Parathyroid adenoma (tissue), 2 donors: ENCODE data around the gene CYGB.

ENCODE experiments used
- H2AFZ ChIP-seq: fragments of 300-600 bp; sonication (generic); one replicate; pipeline ENCODE4 v1.7.0; 2017; ENCODE audit warnings: antibody characterized with exemption, mild to moderate bottlenecking
- H3K27ac ChIP-seq: fragments of 300-600 bp; sonication (generic); one replicate; pipeline ENCODE4 v1.7.0; 2017
- H3K27me3 ChIP-seq: fragments of 300-600 bp; sonication (generic); one replicate; pipeline ENCODE4 v1.7.0; 2017; ENCODE audit warnings: low read length; ENCODE audit not compliant: control insufficient read depth, insufficient read depth
- H3K36me3 ChIP-seq: fragments of 300-600 bp; sonication (generic); one replicate; pipeline ENCODE4 v1.7.0; 2017; ENCODE audit warnings: low read length; ENCODE audit not compliant: control insufficient read depth, insufficient read depth
- H3K4me1 ChIP-seq: fragments of 300-600 bp; sonication (generic); one replicate; pipeline ENCODE4 v1.7.0; 2017; ENCODE audit warnings: control low read depth
- H3K4me2 ChIP-seq: fragments of 300-600 bp; sonication (generic); one replicate; pipeline ENCODE4 v1.7.0; 2017; ENCODE audit warnings: low read length
- H3K4me3 ChIP-seq: fragments of 300-600 bp; sonication (generic); one replicate; pipeline ENCODE4 v1.7.0; 2017; ENCODE audit warnings: low read depth, low read length
- H3K79me2 ChIP-seq: fragments of 300-600 bp; sonication (generic); one replicate; pipeline ENCODE4 v1.7.0; 2017; ENCODE audit warnings: control low read depth
- H3K9ac ChIP-seq: fragments of 300-600 bp; sonication (generic); one replicate; pipeline ENCODE4 v1.7.0; 2017; ENCODE audit warnings: mild to moderate bottlenecking
- H3K9me3 ChIP-seq: fragments of 300-600 bp; sonication (generic); one replicate; pipeline ENCODE4 v1.7.0; 2017; ENCODE audit warnings: low read length; ENCODE audit not compliant: control insufficient read depth
- TF ChIP-seq, protein P1 (sequence below): fragments of 300-600 bp; sonication (generic); IDR thresholded peaks from one replicate; pipeline ENCODE4 v1.7.0; 2017; ENCODE audit warnings: antibody characterized with exemption, mild to moderate bottlenecking
- donor health status: primary hyperparathyroidism.

Gene CYGB

DNA sequence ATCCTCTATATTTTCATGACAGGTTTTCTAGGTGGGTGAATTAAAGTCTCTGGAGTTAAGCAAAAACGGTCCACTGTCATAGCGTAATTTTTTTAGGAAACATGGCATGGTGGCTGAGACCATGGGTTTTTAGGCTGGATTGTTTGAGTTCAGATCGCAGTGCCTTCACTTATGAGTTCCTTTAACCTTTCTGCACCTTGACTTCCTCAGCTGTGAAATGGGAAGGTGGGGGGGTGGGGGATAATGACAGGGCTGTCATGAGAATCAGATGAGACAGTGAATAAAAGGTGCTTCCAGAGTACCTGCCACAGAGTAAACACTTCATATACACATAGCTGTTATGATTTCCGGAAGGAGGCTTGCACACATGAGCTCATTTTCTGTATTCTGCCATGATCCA is 14.2 kb upstream of the CYGB start:
- Histone ChIP-seq H3K4me1 (peaks cover 12% of the 10 kb centered on the region), H3K27ac (no peak overlapping the region), H3K36me3 (no peaks in the 10 kb centered on the region), H3K4me2 (no peak overlapping the region), H3K9ac (no peak overlapping the region), H3K4me3 (no peak overlapping the region), H2AFZ (no peak overlapping the region), H3K79me2 (no peaks in the 10 kb centered on the region), H3K27me3 (no peaks in the 10 kb centered on the region), H3K9me3 (no peaks in the 10 kb centered on the region)
- TF ChIP-seq, protein P1, sequence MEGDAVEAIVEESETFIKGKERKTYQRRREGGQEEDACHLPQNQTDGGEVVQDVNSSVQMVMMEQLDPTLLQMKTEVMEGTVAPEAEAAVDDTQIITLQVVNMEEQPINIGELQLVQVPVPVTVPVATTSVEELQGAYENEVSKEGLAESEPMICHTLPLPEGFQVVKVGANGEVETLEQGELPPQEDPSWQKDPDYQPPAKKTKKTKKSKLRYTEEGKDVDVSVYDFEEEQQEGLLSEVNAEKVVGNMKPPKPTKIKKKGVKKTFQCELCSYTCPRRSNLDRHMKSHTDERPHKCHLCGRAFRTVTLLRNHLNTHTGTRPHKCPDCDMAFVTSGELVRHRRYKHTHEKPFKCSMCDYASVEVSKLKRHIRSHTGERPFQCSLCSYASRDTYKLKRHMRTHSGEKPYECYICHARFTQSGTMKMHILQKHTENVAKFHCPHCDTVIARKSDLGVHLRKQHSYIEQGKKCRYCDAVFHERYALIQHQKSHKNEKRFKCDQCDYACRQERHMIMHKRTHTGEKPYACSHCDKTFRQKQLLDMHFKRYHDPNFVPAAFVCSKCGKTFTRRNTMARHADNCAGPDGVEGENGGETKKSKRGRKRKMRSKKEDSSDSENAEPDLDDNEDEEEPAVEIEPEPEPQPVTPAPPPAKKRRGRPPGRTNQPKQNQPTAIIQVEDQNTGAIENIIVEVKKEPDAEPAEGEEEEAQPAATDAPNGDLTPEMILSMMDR = no peak

DNA sequence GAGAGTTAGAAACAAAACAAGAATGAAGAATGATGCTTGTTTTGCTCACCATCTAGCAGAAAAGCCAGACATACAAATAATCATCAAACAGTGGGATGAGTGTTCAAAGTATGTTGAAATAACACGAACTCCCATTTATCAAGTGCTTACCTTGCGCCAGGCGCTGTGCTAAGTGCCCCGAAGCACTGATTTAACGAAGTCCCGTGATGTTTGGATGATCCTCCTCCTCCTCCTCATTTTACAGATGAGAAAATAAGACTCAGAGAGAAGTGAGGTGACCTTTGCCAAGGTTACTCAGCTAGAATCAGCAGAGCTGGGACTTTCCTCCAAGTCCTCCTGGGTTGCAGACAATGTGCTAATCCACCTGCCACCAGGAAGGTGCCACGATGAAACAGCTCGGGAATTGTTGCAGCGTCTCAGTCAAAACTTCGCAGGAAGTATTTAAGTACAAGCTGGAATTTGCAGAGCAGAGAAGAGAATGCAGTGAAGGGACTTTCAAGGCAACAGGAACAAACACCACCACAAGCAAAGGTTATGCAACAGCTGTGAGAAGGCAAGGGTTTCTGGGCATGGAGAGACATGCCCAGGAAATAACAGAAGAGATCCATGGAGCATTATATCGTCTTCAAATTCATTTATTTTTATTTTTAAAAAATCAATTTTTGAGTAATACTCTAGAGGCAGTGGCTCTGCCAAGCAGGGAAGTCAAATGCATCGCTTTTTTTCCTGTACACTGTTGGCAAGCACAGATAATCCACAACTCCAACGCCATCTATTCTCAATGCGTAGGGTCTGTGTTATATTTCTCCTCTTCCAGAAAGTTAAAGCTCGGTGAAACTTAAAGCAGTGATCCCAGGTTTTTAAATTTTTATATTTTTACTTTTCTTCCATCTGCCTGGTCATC is 13.5 kb upstream of the CYGB start:
- Histone ChIP-seq H3K4me1 (peaks cover 19% of the 10 kb centered on the region), H3K79me2 (no peaks in the 10 kb centered on the region), H3K36me3 (no peaks in the 10 kb centered on the region), H3K4me2 (peak overlapping the region; percentile 20), H3K9me3 (no peaks in the 10 kb centered on the region), H3K4me3 (no peak overlapping the region), H2AFZ (no peak overlapping the region), H3K27ac (no peak overlapping the region), H3K27me3 (no peaks in the 10 kb centered on the region), H3K9ac (no peak overlapping the region)
- TF ChIP-seq, protein P1 = no peak

DNA sequence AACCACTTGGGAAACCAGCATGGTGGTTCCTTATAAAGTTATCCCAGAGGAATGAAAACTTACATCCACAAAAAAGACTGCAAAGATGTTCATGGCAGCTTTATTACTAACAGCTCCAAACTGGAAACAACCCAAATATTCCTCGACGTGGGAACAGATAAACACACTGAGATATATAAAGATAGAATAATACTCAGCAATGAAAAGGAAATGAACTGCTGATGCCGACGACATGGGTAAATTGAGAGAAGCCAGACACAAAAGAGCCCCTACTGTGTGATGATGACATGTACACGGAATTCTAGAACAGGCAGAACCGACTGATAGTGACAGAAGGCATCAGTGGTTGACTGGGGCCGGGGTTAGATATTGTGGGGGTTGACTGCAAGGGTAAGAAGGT is 12.0 kb upstream of the CYGB start:
- Histone ChIP-seq H3K4me3 (no peak overlapping the region), H3K4me2 (no peak overlapping the region), H3K9ac (no peak overlapping the region), H3K36me3 (no peaks in the 10 kb centered on the region), H3K27ac (no peak overlapping the region), H2AFZ (no peak overlapping the region), H3K27me3 (no peaks in the 10 kb centered on the region), H3K4me1 (peaks cover 30% of the 10 kb centered on the region), H3K79me2 (no peaks in the 10 kb centered on the region), H3K9me3 (no peaks in the 10 kb centered on the region)
- TF ChIP-seq, protein P1 = no peak

DNA sequence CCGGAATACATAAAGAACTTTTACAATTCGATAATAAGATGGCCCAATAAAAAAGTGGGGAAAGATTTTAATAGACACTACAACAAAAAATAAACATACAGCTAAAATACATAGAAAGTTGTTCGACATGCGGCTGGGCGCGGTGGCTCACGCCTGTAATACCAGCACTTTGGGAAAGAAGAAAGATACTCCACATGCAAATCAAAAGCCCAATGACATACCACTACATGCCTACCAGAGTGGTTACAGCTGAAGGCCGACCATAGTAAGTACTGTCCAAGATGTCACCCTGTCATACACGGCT is 11.7 kb upstream of the CYGB start:
- no peaks in the 10 kb centered on the region for H3K36me3 ChIP-seq
- no peak overlapping the region for H3K4me2 ChIP-seq
- H3K79me2 ChIP-seq = no peaks in the 10 kb centered on the region
- no peaks in the 10 kb centered on the region for H3K9me3 ChIP-seq
- H3K27ac ChIP-seq = no peak overlapping the region
- H2AFZ ChIP-seq = no peak overlapping the region
- H3K4me1 ChIP-seq = peaks cover 30% of the 10 kb centered on the region
- no peak overlapping the region for H3K4me3 ChIP-seq
- no peaks in the 10 kb centered on the region for H3K27me3 ChIP-seq
- TF ChIP-seq, protein P1 = no peak
- no peak overlapping the region for H3K9ac ChIP-seq
